ENCODE results near the gene BAD. TPM values are rescaled to one million over a fixed set of nuclear protein-coding genes. Genes with fewer than 3 reads are reported as not detected.
A peak's percentile ranks its signal among the peaks of the same experiment; 100 is the strongest.

The BAD gene
- total and polyA plus RNA-seq, 2 experiments from 2014 or later = 52.0 to 122 TPM

- peak; percentile 35 for DNase-seq (ENCODE audit: low spot score)
- H3K4me1 ChIP-seq (ENCODE audit: insufficient read depth) = peaks cover 22% of the 10 kb centered on the region
- peak overlapping the region; percentile 60 for H3K27ac ChIP-seq
- H3K9me3 ChIP-seq (ENCODE audit: low read depth) = no peaks in the 10 kb centered on the region
- TF ChIP-seq CTCF (IDR thresholded peaks at IDR 0.05; ENCODE audit: poor library complexity) = no peak
- no peak for TF ChIP-seq EZH2 (IDR thresholded peaks at IDR 0.05; ENCODE audit: borderline replicate concordance)
- TF ChIP-seq EZH2phosphoT487 (IDR thresholded peaks at IDR 0.05; ENCODE audit: low read depth, severe bottlenecking, unreplicated experiment) = no peak
- no peak overlapping the region for H3K4me3 ChIP-seq
- H3K27me3 ChIP-seq = no peaks in the 10 kb centered on the region
- H2AFZ ChIP-seq = no peak overlapping the region
- H4K20me1 ChIP-seq (ENCODE audit: insufficient read depth, poor library complexity, severe bottlenecking) = no peaks in the 10 kb centered on the region
- H3K9me2 ChIP-seq (replicated peaks; ENCODE audit: insufficient read depth) = no peaks in the 10 kb centered on the region
- no peaks in the 10 kb centered on the region for H3K36me3 ChIP-seq (replicated peaks; ENCODE audit: insufficient read depth, low read depth)
- peaks cover 17% of the 10 kb centered on the region for H3K79me2 ChIP-seq
- WGBS (ENCODE audit: low lambda C conversion rate, missing lambda C conversion rate) = 96% methylated on average over 5 of the region's 5 CpGs
- H3K4me2 ChIP-seq = no peak overlapping the region
Measured at GRCh38 chr11:64321533-64321932, 37.1 kb upstream of the BAD start.

GRCh38 chr11:64321026-64321425 lies 36.6 kb upstream of the BAD start:
- Histone ChIP-seq H3K79me2 (peaks cover 21% of the 10 kb centered on the region), H4K20me1 (ENCODE audit: insufficient read depth, poor library complexity, severe bottlenecking) (no peaks in the 10 kb centered on the region), H3K4me2 (no peak overlapping the region), H3K9me3 (ENCODE audit: low read depth) (no peaks in the 10 kb centered on the region), H3K4me3 (no peak overlapping the region), H3K27me3 (no peaks in the 10 kb centered on the region), H3K4me1 (ENCODE audit: insufficient read depth) (peaks cover 25% of the 10 kb centered on the region), H3K9me2 (replicated peaks; ENCODE audit: insufficient read depth) (no peaks in the 10 kb centered on the region), H3K27ac (peak overlapping the region; percentile 60), H3K36me3 (replicated peaks; ENCODE audit: insufficient read depth, low read depth) (no peaks in the 10 kb centered on the region), H2AFZ (no peak overlapping the region)
- DNase-seq (ENCODE audit: low spot score) = no peak
- no peak for TF ChIP-seq EZH2 (IDR thresholded peaks at IDR 0.05; ENCODE audit: borderline replicate concordance)
- no peak for TF ChIP-seq EZH2phosphoT487 (IDR thresholded peaks at IDR 0.05; ENCODE audit: low read depth, severe bottlenecking, unreplicated experiment)
- TF ChIP-seq CTCF (IDR thresholded peaks at IDR 0.05; ENCODE audit: poor library complexity) = no peak
- WGBS (ENCODE audit: low lambda C conversion rate, missing lambda C conversion rate) = 100% methylated on average over 5 of the region's 5 CpGs

- H3K9me3 ChIP-seq (ENCODE audit: low read depth) = no peaks in the 10 kb centered on the region
- no peaks in the 10 kb centered on the region for H3K27me3 ChIP-seq
- no peak overlapping the region for H2AFZ ChIP-seq
- WGBS (ENCODE audit: low lambda C conversion rate, missing lambda C conversion rate) = 92% methylated on average over 7 of the region's 7 CpGs
- H4K20me1 ChIP-seq (ENCODE audit: insufficient read depth, poor library complexity, severe bottlenecking) = no peaks in the 10 kb centered on the region
- no peak overlapping the region for H3K4me2 ChIP-seq
- no peak for TF ChIP-seq CTCF (IDR thresholded peaks at IDR 0.05; ENCODE audit: poor library complexity)
- no peak for TF ChIP-seq EZH2 (IDR thresholded peaks at IDR 0.05; ENCODE audit: borderline replicate concordance)
- TF ChIP-seq EZH2phosphoT487 (IDR thresholded peaks at IDR 0.05; ENCODE audit: low read depth, severe bottlenecking, unreplicated experiment) = no peak
- no peaks in the 10 kb centered on the region for H3K36me3 ChIP-seq (replicated peaks; ENCODE audit: insufficient read depth, low read depth)
- peaks cover 25% of the 10 kb centered on the region for H3K4me1 ChIP-seq (ENCODE audit: insufficient read depth)
- no peak overlapping the region for H3K4me3 ChIP-seq
- peak; percentile 4 for DNase-seq (ENCODE audit: low spot score)
- H3K79me2 ChIP-seq = peaks cover 22% of the 10 kb centered on the region
- H3K27ac ChIP-seq = peak overlapping the region; percentile 60
- no peaks in the 10 kb centered on the region for H3K9me2 ChIP-seq (replicated peaks; ENCODE audit: insufficient read depth)
Measured at GRCh38 chr11:64320556-64320955, 36.1 kb upstream of the BAD start.

Data from hepatocyte (in vitro differentiated cells).